Measurements from ENCODE around the gene THSD7B. TPM values are rescaled to one million over a fixed set of nuclear protein-coding genes. Genes with fewer than 3 reads are reported as not detected.

THSD7B gene
- total and polyA plus RNA-seq, 9 of the 15 experiments (the other 6 are each of a cell fraction or from before 2014, with no cell fraction given) = not detected

GRCh38 chr2:137387044-137387443, 621.7 kb downstream of the THSD7B start:
- no peaks in the 10 kb centered on the region for H3K9me3 ChIP-seq (replicated peaks; ENCODE audit: control insufficient read depth, insufficient read depth, low read depth, low read length)
- intact Hi-C loops (cut with micrococcal nuclease) = no loop called here
- POLR2A ChIA-PET = no interaction called here
- no peak overlapping the region for H3K9ac ChIP-seq (ENCODE audit: insufficient read depth in 1 of 2, low read depth in 2 of 2, low read length in 2 of 2)
- no peak for FAIRE-seq
- in situ Hi-C loops (cut with MboI) = no loop called here
- DNase-seq (ENCODE audit: extremely low read depth in 1 of 4, low spot score in 3 of 4) = no peak
- no peaks in the 10 kb centered on the region for H3K27me3 ChIP-seq (ENCODE audit: control insufficient read depth in 2 of 2, insufficient read depth in 2 of 2, low read length in 2 of 2)
- no peaks in the 10 kb centered on the region for H3K79me2 ChIP-seq (ENCODE audit: control insufficient read depth, insufficient read depth, low read length)
- H3K4me1 ChIP-seq (replicated peaks in 1 of 2; ENCODE audit: control insufficient read depth in 2 of 2, insufficient read depth in 2 of 2, low read length in 2 of 2) = no peaks in the 10 kb centered on the region
- H3K36me3 ChIP-seq (ENCODE audit: control insufficient read depth, insufficient read depth, low read length) = no peaks in the 10 kb centered on the region
- H3K9me1 ChIP-seq (ENCODE audit: control insufficient read depth, insufficient read depth, low read length) = no peaks in the 10 kb centered on the region
- no peak for TF ChIP-seq ZNF707 (CRISPR knock-in tag; conservative IDR thresholded peaks at IDR 0.05)
- no peak for TF ChIP-seq KAT7 (CRISPR knock-in tag; IDR thresholded peaks at IDR 0.05; ENCODE audit: borderline replicate concordance)
- CTCF ChIA-PET (ENCODE audit: low intra/inter-chr PET ratio) = no interaction called here
- no peak overlapping the region for H3K27ac ChIP-seq (ENCODE audit: extremely low read depth, low read depth, low read length)
- no peak overlapping the region for H3K4me3 ChIP-seq
- H2AFZ ChIP-seq (ENCODE audit: low read depth, low read length) = no peak overlapping the region
- 0% methylated on average over 2 of the region's 2 CpGs for WGBS (ENCODE audit: insufficient coverage, low coverage, missing lambda C conversion rate)
- no peak overlapping the region for H3K4me2 ChIP-seq (ENCODE audit: insufficient read depth, low read length)
- no peaks in the 10 kb centered on the region for H4K20me1 ChIP-seq (replicated peaks; ENCODE audit: control insufficient read depth, insufficient read depth, low read length)
- BruUV-seq (replicated peaks) = no TSS peak
- no peak for ATAC-seq

- Histone ChIP-seq H3K9me3 (replicated peaks; ENCODE audit: control insufficient read depth, insufficient read depth, low read depth, low read length) (no peaks in the 10 kb centered on the region), H2AFZ (ENCODE audit: low read depth, low read length) (no peak overlapping the region), H3K9me1 (ENCODE audit: control insufficient read depth, insufficient read depth, low read length) (no peaks in the 10 kb centered on the region), H3K27ac (ENCODE audit: extremely low read depth, low read depth, low read length) (no peak overlapping the region), H3K4me3 (no peak overlapping the region), H3K4me1 (replicated peaks in 1 of 2; ENCODE audit: control insufficient read depth in 2 of 2, insufficient read depth in 2 of 2, low read length in 2 of 2) (no peaks in the 10 kb centered on the region), H4K20me1 (replicated peaks; ENCODE audit: control insufficient read depth, insufficient read depth, low read length) (no peaks in the 10 kb centered on the region), H3K36me3 (ENCODE audit: control insufficient read depth, insufficient read depth, low read length) (no peaks in the 10 kb centered on the region), H3K79me2 (ENCODE audit: control insufficient read depth, insufficient read depth, low read length) (no peaks in the 10 kb centered on the region), H3K4me2 (ENCODE audit: insufficient read depth, low read length) (no peak overlapping the region), H3K27me3 (ENCODE audit: control insufficient read depth in 2 of 2, insufficient read depth in 2 of 2, low read length in 2 of 2) (no peaks in the 10 kb centered on the region), H3K9ac (ENCODE audit: insufficient read depth in 1 of 2, low read depth in 2 of 2, low read length in 2 of 2) (no peak overlapping the region)
- no peak for ATAC-seq
- intact Hi-C loops (cut with micrococcal nuclease) (no loop called here), in situ Hi-C loops (cut with MboI) (no loop called here)
- POLR2A ChIA-PET = no interaction called here
- DNase-seq (ENCODE audit: extremely low read depth in 1 of 4, low spot score in 3 of 4) = no peak
- no peak for FAIRE-seq
- BruUV-seq (replicated peaks) = no TSS peak
- TF ChIP-seq ZNF324 (CRISPR knock-in tag; IDR thresholded peaks at IDR 0.05) (no peak), YY1 (IDR thresholded peaks at IDR 0.05; ENCODE audit: borderline replicate concordance in 1 of 3, control insufficient read depth in 1 of 3, extremely low read depth in 1 of 3, insufficient read depth in 3 of 3, insufficient read length in 1 of 3, insufficient replicate concordance in 2 of 3, low read depth in 1 of 3, low read length in 2 of 3) (no peak)
- 5% methylated on average over 7 of the region's 7 CpGs for WGBS (ENCODE audit: insufficient coverage, low coverage, missing lambda C conversion rate)
- CTCF ChIA-PET (ENCODE audit: low intra/inter-chr PET ratio) = no interaction called here
Measured at GRCh38 chr2:137405496-137405895, 640.2 kb downstream of the THSD7B start.

All from K562 (cell line).